ENCODE data around the gene HERC2.
"Not testable (repeated sequence)": the region's sequence is repeated elsewhere in the genome, so short reads cannot be mapped to it uniquely, and the experiment has no call there.

The HERC2 gene

GRCh38 chr15:28322129-28322588, at the start of gene HERC2:
Gene HERC2 (minus strand): TSS chr15:28322179. CDS start chr15:28321433, 746 bp downstream.
- H4K20me1 ChIP-seq, H3K9me3 ChIP-seq, H3K27ac ChIP-seq, H3K27me3 ChIP-seq, H3K4me1 ChIP-seq: not testable (repeated sequence)
- peak within 1 kb of the TSS; percentile 47; the same call in 1 of the 2 replicates for H3K4me2 ChIP-seq
- peak within 1 kb of the TSS; percentile 59 for H3K4me3 ChIP-seq
- peak within 1 kb of the TSS; percentile 50; the same call in 1 of the 2 replicates for H3K9ac ChIP-seq
- H3K36me3 ChIP-seq, result peaks cover 13% of the 10 kb centered on the region

GRCh38 chr15:28365502-28365901, 43.5 kb upstream of the HERC2 start:
- H3K4me2 ChIP-seq, H3K4me3 ChIP-seq, H3K36me3 ChIP-seq, H3K9me3 ChIP-seq, H3K4me1 ChIP-seq, H3K9ac ChIP-seq, H4K20me1 ChIP-seq, H3K27ac ChIP-seq, H3K27me3 ChIP-seq: not testable (repeated sequence)

- not testable (repeated sequence) for H3K4me1 ChIP-seq, H3K27me3 ChIP-seq, H3K9ac ChIP-seq, H3K36me3 ChIP-seq, H4K20me1 ChIP-seq, H3K4me3 ChIP-seq, H3K27ac ChIP-seq, H3K9me3 ChIP-seq, H3K4me2 ChIP-seq
Measured at GRCh38 chr15:28357984-28358383, 36.0 kb upstream of the HERC2 start, which contains the start of gene GOLGA6L24. Gene GOLGA6L24 (minus strand): TSS chr15:28358084. CDS start chr15:28358023, 61 bp downstream.

GRCh38 chr15:28321358-28322078, 461 bp downstream of the HERC2 start:
- Histone ChIP-seq H3K4me2 (peak overlapping the region; percentile 47; the same call in 1 of the 2 replicates), H3K36me3 (peaks cover 19% of the 10 kb centered on the region), H3K9ac (peak overlapping the region; percentile 50; the same call in 1 of the 2 replicates), H3K4me3 (peak overlapping the region; percentile 59)
- not testable (repeated sequence) for H4K20me1 ChIP-seq, H3K9me3 ChIP-seq, H3K27ac ChIP-seq, H3K4me1 ChIP-seq, H3K27me3 ChIP-seq

- not testable (repeated sequence) for H3K27me3 ChIP-seq, H3K4me3 ChIP-seq, H4K20me1 ChIP-seq, H3K4me2 ChIP-seq, H3K27ac ChIP-seq, H3K9me3 ChIP-seq, H3K4me1 ChIP-seq, H3K9ac ChIP-seq
- peaks cover 32% of the 10 kb centered on the region for H3K36me3 ChIP-seq
Measured at GRCh38 chr15:28319725-28320124, 2.3 kb downstream of the HERC2 start.

- H3K4me2 ChIP-seq, H3K27ac ChIP-seq, H4K20me1 ChIP-seq, H3K9me3 ChIP-seq, H3K27me3 ChIP-seq, H3K9ac ChIP-seq, H3K4me1 ChIP-seq, H3K4me3 ChIP-seq: not testable (repeated sequence)
- H3K36me3 ChIP-seq, result peaks cover 40% of the 10 kb centered on the region
Measured at GRCh38 chr15:28318828-28319227, 3.2 kb downstream of the HERC2 start.

- H3K9me3 ChIP-seq, H3K4me2 ChIP-seq, H3K27ac ChIP-seq, H3K4me3 ChIP-seq, H3K4me1 ChIP-seq, H3K27me3 ChIP-seq, H4K20me1 ChIP-seq, H3K9ac ChIP-seq: not testable (repeated sequence)
- H3K36me3 ChIP-seq, result peaks cover 44% of the 10 kb centered on the region
Measured at GRCh38 chr15:28318122-28318521, 3.9 kb downstream of the HERC2 start.

- not testable (repeated sequence) for H3K4me2 ChIP-seq, H3K4me3 ChIP-seq, H3K9ac ChIP-seq, H4K20me1 ChIP-seq, H3K4me1 ChIP-seq, H3K27me3 ChIP-seq, H3K27ac ChIP-seq, H3K9me3 ChIP-seq
- H3K36me3 ChIP-seq, result peaks cover 48% of the 10 kb centered on the region
Measured at GRCh38 chr15:28316958-28317357, 5.0 kb downstream of the HERC2 start.

- H3K27ac ChIP-seq, H3K9ac ChIP-seq, H3K4me1 ChIP-seq, H3K4me2 ChIP-seq, H3K27me3 ChIP-seq, H4K20me1 ChIP-seq, H3K4me3 ChIP-seq: not testable (repeated sequence)
- Histone ChIP-seq H3K9me3 (peaks cover 40% of the 10 kb centered on the region), H3K36me3 (peaks cover 49% of the 10 kb centered on the region)
Measured at GRCh38 chr15:28310454-28310853, 11.5 kb downstream of the HERC2 start.

- H3K36me3 ChIP-seq, result peaks cover 32% of the 10 kb centered on the region
- peaks cover 44% of the 10 kb centered on the region for H3K9me3 ChIP-seq
- not testable (repeated sequence) for H3K4me1 ChIP-seq, H3K4me2 ChIP-seq, H3K4me3 ChIP-seq, H4K20me1 ChIP-seq, H3K27ac ChIP-seq, H3K9ac ChIP-seq, H3K27me3 ChIP-seq
Measured at GRCh38 chr15:28308718-28309117, 13.3 kb downstream of the HERC2 start.

- not testable (repeated sequence) for H3K27ac ChIP-seq, H3K9ac ChIP-seq, H3K4me1 ChIP-seq, H3K4me2 ChIP-seq, H3K27me3 ChIP-seq, H3K4me3 ChIP-seq, H4K20me1 ChIP-seq
- Histone ChIP-seq H3K36me3 (peaks cover 22% of the 10 kb centered on the region), H3K9me3 (peaks cover 39% of the 10 kb centered on the region)
Measured at GRCh38 chr15:28305700-28306099, 16.3 kb downstream of the HERC2 start.

- not testable (repeated sequence) for H3K4me1 ChIP-seq, H4K20me1 ChIP-seq, H3K9ac ChIP-seq, H3K27ac ChIP-seq, H3K27me3 ChIP-seq, H3K4me3 ChIP-seq, H3K9me3 ChIP-seq, H3K4me2 ChIP-seq
- peaks cover 15% of the 10 kb centered on the region for H3K36me3 ChIP-seq
Measured at GRCh38 chr15:28297434-28297833, 24.5 kb downstream of the HERC2 start.

- H3K9me3 ChIP-seq, H3K4me3 ChIP-seq, H3K4me2 ChIP-seq, H3K9ac ChIP-seq, H3K27ac ChIP-seq, H4K20me1 ChIP-seq, H3K27me3 ChIP-seq, H3K4me1 ChIP-seq: not testable (repeated sequence)
- H3K36me3 ChIP-seq, result peaks cover 21% of the 10 kb centered on the region
Measured at GRCh38 chr15:28296814-28297213, 25.2 kb downstream of the HERC2 start.

- H3K4me2 ChIP-seq, H3K9me3 ChIP-seq, H3K4me1 ChIP-seq, H3K27me3 ChIP-seq, H3K9ac ChIP-seq, H4K20me1 ChIP-seq, H3K27ac ChIP-seq, H3K4me3 ChIP-seq: not testable (repeated sequence)
- peaks cover 36% of the 10 kb centered on the region for H3K36me3 ChIP-seq
Measured at GRCh38 chr15:28295009-28295563, 26.9 kb downstream of the HERC2 start.

GRCh38 chr15:28294560-28294959, 27.4 kb downstream of the HERC2 start:
- not testable (repeated sequence) for H3K4me2 ChIP-seq, H4K20me1 ChIP-seq

More at GRCh38 chr15:28294560-28294959, 27.4 kb downstream of the HERC2 start:
- H3K36me3 ChIP-seq, result peaks cover 39% of the 10 kb centered on the region
- H3K4me1 ChIP-seq, H3K9me3 ChIP-seq, H3K27me3 ChIP-seq, H3K4me3 ChIP-seq, H3K9ac ChIP-seq, H3K27ac ChIP-seq: not testable (repeated sequence)
